GM21367 (cell line): ENCODE results near the gene GPR65.

Experiments
- ATAC-seq: cut with Tn5 transposase; IDR thresholded peaks from one replicate; pipeline ENCODE4 v1.9.1; 2021; ENCODE audit not compliant: unreplicated experiment

Gene GPR65

GRCh38 chr14:88005050-88005481 is at the start of gene GPR65:
Gene GPR65 (plus strand): TSS chr14:88005135. CDS start chr14:88010848, 5,713 bp downstream.
- ATAC-seq: peak; percentile 69

GRCh38 chr14:87955501-87955900 is 49.4 kb upstream of the GPR65 start:
- ATAC-seq: no peak

- no peak for ATAC-seq
Observed at GRCh38 chr14:87960013-87960787, 44.7 kb upstream of the GPR65 start.

- ATAC-seq: no peak
Observed at GRCh38 chr14:87961246-87961645, 43.7 kb upstream of the GPR65 start.

GRCh38 chr14:87966816-87967215 is 38.1 kb upstream of the GPR65 start:
- no peak for ATAC-seq

GRCh38 chr14:87967496-87967895 is 37.4 kb upstream of the GPR65 start:
- ATAC-seq: no peak

GRCh38 chr14:87971010-87971409 is 33.9 kb upstream of the GPR65 start:
- ATAC-seq: peak; percentile 83

GRCh38 chr14:87975636-87976035 is 29.3 kb upstream of the GPR65 start:
- ATAC-seq: no peak

GRCh38 chr14:87979689-87980088 is 25.2 kb upstream of the GPR65 start:
- no peak for ATAC-seq

GRCh38 chr14:87989221-87989955 is 15.5 kb upstream of the GPR65 start:
- ATAC-seq: no peak

GRCh38 chr14:87989956-87990299 is 15.0 kb upstream of the GPR65 start:
- ATAC-seq: no peak

GRCh38 chr14:87990682-87991081 is 14.3 kb upstream of the GPR65 start:
- no peak for ATAC-seq

GRCh38 chr14:87992346-87992717 is 12.6 kb upstream of the GPR65 start:
- peak; percentile 4 for ATAC-seq

GRCh38 chr14:87992718-87993628 is 12.0 kb upstream of the GPR65 start, which contains the start of gene GALC:
Gene GALC (minus strand): TSS chr14:87993182. CDS start chr14:87993164, 18 bp downstream.
- peak; percentile 84 for ATAC-seq

- ATAC-seq: peak; percentile 34
Observed at GRCh38 chr14:87994974-87995373, 10.0 kb upstream of the GPR65 start.

GRCh38 chr14:87995500-87996290 is 9.2 kb upstream of the GPR65 start:
- no peak for ATAC-seq

GRCh38 chr14:87996291-87996592 is 8.7 kb upstream of the GPR65 start:
- ATAC-seq: no peak

- ATAC-seq: no peak
Observed at GRCh38 chr14:87998482-87998881, 6.5 kb upstream of the GPR65 start.

GRCh38 chr14:87999277-87999676 is 5.7 kb upstream of the GPR65 start:
- ATAC-seq: no peak

GRCh38 chr14:88002421-88003075 is 2.4 kb upstream of the GPR65 start:
- no peak for ATAC-seq
